HG03175 (cell line): ENCODE results near the gene NELFB.
"Not testable (repeated sequence)": the region's sequence is repeated elsewhere in the genome, so short reads cannot be mapped to it uniquely, and the experiment has no call there.

Experiments used
- ATAC-seq: cut with Tn5 transposase; IDR thresholded peaks from one replicate; pipeline ENCODE4 v1.9.1; 2021; ENCODE audit warnings: mild to moderate bottlenecking, moderate library complexity; ENCODE audit not compliant: unreplicated experiment

The NELFB gene

GRCh38 chr9:137234055-137234697, 21.0 kb upstream of the NELFB start:
- no peak for ATAC-seq

- ATAC-seq: no peak
These were observed 20.2 kb upstream of the NELFB start for GRCh38 chr9:137234758-137235423.

GRCh38 chr9:137235424-137236237, 19.5 kb upstream of the NELFB start:
- no peak for ATAC-seq

DNA sequence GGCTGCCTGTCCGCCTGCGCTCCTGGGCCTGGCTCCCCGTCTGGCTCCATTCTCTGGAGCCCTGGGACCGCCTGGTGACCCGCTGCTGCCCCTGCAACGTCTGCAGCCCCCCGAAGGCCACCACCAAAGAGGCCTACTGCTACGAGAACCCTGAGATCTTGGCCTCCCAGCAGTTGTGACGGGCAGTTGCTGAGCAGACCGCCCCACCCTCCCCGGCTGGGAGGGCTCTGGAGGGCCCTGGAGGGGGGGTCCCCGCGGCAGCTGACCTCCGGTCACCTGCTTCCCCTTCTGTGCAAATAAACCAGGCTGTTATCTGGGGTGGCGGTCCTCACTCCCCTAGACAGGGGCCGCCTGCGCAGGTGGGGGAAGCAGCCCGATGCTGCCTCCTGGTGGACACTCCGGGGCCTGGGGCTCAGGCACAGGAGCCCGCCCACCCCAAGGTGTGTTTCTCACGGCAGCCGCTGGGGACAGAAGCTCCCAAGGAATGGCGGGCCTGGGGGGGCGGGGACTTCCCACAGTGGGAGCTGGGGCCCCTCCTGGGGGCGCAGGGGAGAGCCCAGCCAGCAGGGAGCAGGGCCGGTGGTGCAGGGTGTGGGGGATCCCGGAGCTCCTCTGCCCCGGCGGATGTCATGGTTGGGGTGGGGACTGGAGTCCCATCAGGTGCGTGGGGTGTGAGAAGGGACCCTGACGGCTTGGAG, 18.7 kb upstream of the NELFB start:
- peak; percentile 20 for ATAC-seq

GRCh38 chr9:137236936-137237421, 18.1 kb upstream of the NELFB start:
- ATAC-seq: no peak

GRCh38 chr9:137237759-137238726, 17.1 kb upstream of the NELFB start:
- no peak for ATAC-seq

DNA sequence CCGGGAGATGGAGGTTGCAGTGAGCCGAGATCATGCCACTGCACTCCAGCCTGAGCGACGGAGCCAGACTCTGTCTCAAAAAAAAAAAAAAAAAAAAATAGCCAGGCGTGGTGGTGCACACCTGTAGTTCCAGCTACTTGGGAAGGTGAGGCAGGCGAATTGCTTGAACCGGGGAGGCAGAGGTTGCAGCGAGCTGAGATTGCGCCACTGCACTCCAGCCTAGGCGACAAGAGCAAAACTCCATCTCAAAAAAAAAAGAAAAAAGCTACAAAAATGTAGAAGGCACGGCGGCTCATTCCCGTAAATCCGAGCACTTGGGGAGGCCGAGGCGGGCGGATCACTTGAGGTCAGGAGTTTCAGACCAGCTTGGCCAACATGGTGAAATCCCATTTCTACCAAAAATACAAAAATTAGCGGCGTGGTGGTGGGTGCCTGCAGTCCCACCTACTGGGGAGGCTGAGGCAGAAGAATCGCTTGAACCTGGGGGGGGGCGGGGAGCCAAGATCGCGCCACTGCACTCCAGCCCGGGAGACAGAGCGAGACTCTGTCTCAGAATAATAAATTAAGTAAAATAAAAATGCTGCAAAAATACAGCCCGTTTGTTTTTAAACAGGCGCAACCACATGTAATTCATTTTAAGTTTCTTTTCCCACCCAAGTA, 15.5 kb upstream of the NELFB start:
- ATAC-seq: not testable (repeated sequence)

GRCh38 chr9:137240318-137240840, 14.7 kb upstream of the NELFB start:
- ATAC-seq: peak; percentile 26

- peak; percentile 76 for ATAC-seq
These were observed 14.2 kb upstream of the NELFB start, which contains the start of gene TUBB4B for GRCh38 chr9:137240841-137241489. Gene TUBB4B, plus strand, starts transcription at chr9:137241287. Its CDS starts 74 bp downstream, at chr9:137241361.

- ATAC-seq: peak; percentile 5
These were observed 13.4 kb upstream of the NELFB start for GRCh38 chr9:137241490-137242268.

DNA sequence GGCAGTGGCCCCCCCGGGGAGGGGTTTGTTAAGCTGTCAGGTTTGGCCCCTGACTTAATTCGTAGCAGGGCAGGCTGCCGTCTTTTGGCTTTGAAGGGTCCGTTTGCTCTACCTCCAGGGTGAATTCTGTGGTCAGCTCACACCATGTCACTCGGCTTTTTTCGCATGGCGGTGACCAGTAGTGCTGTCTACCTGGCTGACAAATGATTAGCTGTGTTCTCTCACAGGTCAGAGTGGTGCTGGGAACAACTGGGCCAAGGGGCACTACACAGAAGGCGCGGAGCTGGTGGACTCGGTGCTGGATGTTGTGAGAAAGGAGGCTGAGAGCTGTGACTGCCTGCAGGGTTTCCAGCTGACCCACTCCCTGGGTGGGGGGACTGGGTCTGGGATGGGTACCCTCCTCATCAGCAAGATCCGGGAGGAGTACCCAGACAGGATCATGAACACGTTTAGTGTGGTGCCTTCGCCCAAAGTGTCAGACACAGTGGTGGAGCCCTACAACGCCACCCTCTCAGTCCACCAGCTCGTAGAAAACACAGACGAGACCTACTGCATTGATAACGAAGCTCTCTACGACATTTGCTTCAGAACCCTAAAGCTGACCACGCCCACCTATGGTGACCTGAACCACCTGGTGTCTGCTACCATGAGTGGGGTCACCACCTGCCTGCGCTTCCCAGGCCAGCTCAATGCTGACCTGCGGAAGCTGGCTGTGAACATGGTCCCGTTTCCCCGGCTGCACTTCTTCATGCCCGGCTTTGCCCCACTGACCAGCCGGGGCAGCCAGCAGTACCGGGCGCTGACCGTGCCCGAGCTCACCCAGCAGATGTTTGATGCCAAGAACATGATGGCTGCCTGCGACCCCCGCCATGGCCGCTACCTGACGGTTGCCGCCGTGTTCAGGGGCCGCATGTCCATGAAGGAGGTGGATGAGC, 12.6 kb upstream of the NELFB start:
- ATAC-seq: no peak

- not testable (repeated sequence) for ATAC-seq
These were observed 11.9 kb upstream of the NELFB start for GRCh38 chr9:137243266-137243625.

DNA sequence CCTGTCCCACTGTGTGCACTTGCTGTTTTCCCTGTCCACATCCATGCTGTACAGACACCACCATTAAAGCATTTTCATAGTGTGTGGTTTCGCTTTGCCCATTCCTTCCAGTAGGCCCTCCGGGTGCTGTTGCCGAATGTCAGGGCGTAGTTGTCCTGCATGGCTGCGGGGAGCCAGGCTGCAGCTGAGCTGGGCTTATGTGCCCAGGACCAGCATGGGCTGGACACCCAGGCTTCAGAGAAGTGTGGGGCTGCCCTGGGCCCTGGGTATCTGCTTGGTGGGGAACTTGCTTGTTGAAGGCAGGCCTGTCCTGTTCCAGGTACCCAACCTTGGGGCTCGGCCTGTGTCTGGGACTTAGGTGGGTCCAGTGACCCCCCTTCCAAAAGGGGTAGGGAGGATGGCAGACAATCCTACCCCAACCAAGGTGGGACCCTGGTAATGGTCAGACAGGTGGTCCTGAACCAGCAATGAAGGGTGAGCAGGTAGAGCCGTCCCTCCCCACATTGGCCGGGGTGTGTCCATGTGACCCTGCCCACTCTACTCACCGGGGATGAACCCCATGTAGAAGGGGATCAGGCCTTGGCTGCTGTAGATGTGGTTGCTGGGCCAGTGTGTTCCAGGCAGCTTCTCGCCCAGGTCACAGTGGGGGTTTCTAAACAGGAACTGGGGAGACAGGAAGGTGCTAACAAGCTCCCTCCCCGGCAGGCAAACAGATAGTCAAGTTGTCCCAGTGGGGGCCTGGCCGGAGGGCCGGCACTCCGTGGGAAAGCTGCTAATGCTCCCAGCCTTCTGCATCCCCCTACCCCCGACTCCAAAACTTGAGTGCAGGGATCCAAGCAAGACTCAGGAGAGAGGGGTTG, 11.3 kb upstream of the NELFB start:
- ATAC-seq: no peak

GRCh38 chr9:137244486-137245449, 10.4 kb upstream of the NELFB start:
- ATAC-seq: no peak
